Spleen (tissue), 11 donors: ENCODE results near the gene PAX7. TPM values are rescaled to one million over a fixed set of nuclear protein-coding genes. Genes with fewer than 3 reads are reported as not detected.

Source experiments
- DNase-seq: peaks from one replicate; pipeline ENCODE4 v3.0.0-alpha.2; 2020
- H3K27ac ChIP-seq, 8 donors: fragments of 200-600 bp; sonication (generic) in 7 of 8; 1 replicate in 4 of 8; 2 replicates in 4 of 8; pipeline versions ENCODE4 v1.5.0 to v1.8.0; 2016 to 2021; ENCODE audit warnings: inconsistent platforms in 4 of 8, mild to moderate bottlenecking in 4 of 8, moderate library complexity in 1 of 8
- H3K27me3 ChIP-seq, 7 donors: fragments of 200-600 bp; sonication (generic) in 6 of 7; replicated peaks in 1 of 7; 1 replicate in 4 of 7; 2 replicates in 3 of 7; pipeline versions ENCODE4 v1.5.0 to v1.8.0; 2016 to 2021; ENCODE audit warnings: inconsistent platforms in 3 of 7, mild to moderate bottlenecking in 1 of 7
- H3K36me3 ChIP-seq, 6 donors: fragments of 200-600 bp; sonication (generic) in 5 of 6; 1 replicate in 4 of 6; 2 replicates in 2 of 6; pipeline versions ENCODE4 v1.5.0 to v1.8.0; 2016 to 2021; ENCODE audit warnings: inconsistent platforms in 2 of 6
- H3K4me1 ChIP-seq, 6 donors: fragments of 200-600 bp; sonication (generic) in 5 of 6; 1 replicate in 3 of 6; 2 replicates in 3 of 6; pipeline versions ENCODE4 v1.5.0 to v1.8.0; 2016 to 2021; ENCODE audit warnings: inconsistent platforms in 3 of 6
- H3K4me3 ChIP-seq, 8 donors: fragments of 200-600 bp; sonication (generic) in 7 of 8; 1 replicate in 4 of 8; 2 replicates in 4 of 8; pipeline versions ENCODE4 v1.5.0 to v1.8.0; 2016 to 2021; ENCODE audit warnings: inconsistent platforms in 4 of 8, mild to moderate bottlenecking in 4 of 8, moderate library complexity in 2 of 8
- H3K9me3 ChIP-seq, 8 donors: fragments of 200-600 bp; sonication (generic) in 7 of 8; 1 replicate in 4 of 8; 2 replicates in 4 of 8; pipeline versions ENCODE4 v1.5.0 to v1.8.0; 2016 to 2021; ENCODE audit warnings: inconsistent platforms in 4 of 8
- CTCF ChIP-seq, 11 experiments: fragments of 200-600 bp in 7 of 11; fragments of 450-650 bp in 4 of 11; sonication (generic) in 4 of 11; IDR thresholded peaks in 8 of 11; conservative IDR thresholded peaks in 3 of 11; 1 replicate in 7 of 11; 2 replicates in 4 of 11; pipeline versions ENCODE4 v1.4.0 to v1.8.0; 2016 to 2021; ENCODE audit warnings: antibody characterized with exemption in 11 of 11, inconsistent platforms in 4 of 11, mild to moderate bottlenecking in 1 of 11
- POLR2A ChIP-seq, 3 donors: fragments of 450-650 bp; IDR thresholded peaks; one replicate each; pipeline ENCODE4 v1.5.1; 2017; ENCODE audit warnings: antibody characterized with exemption in 3 of 3, mild to moderate bottlenecking in 1 of 3
- POLR2AphosphoS5 ChIP-seq, 3 donors: sonication (generic); formaldehyde crosslinking; IDR thresholded peaks; one replicate each; pipeline ENCODE4 v1.5.1; 2017; ENCODE audit warnings: antibody characterized with exemption in 3 of 3
- WGBS, 5 donors: extraction: QIAGEN DNeasy Blood & Tissue Kit in 3 of 5; methylation state at CpG; one replicate each; pipeline versions ENCODE4 v1.1.5 to v1.1.7; 2013 to 2018; 5-methylcytosine and 5-hydroxymethylcytosine counted together
- intact Hi-C: fragments of 100-400 bp; cut with DNase I; formaldehyde crosslinking; loops from one replicate; pipeline ENCODE4 v1.15.0; 2023; ENCODE audit warnings: low total_unique reads
- polyA plus RNA-seq, 3 donors: library from polyadenylated mRNA; stranded (reverse); fragments of 200-250 nt; gene quantifications; one replicate each; pipeline ENCODE4 v1.2.1, GENCODE V29; 2013
- total RNA-seq, 7 donors: library from RNA; depleted of rRNA in 3 of 7; stranded (reverse); fragments of >200 nt in 3 of 7; fragmentation: NEBNext Ultra II Directional in 4 of 7; extraction: Animal tissue kit (Norgen Biotek cat#: 25700) in 4 of 7; gene quantifications; one replicate each; pipeline versions ENCODE4 v1.1.0 to v1.2.1, GENCODE V29; 2016 to 2021
- donor health status: healthy with polysubstance abuse.
- donor health status: DM: no; HTN: no; CAD: no; lungs with moderate emphysema.
- donor health status: DM: no; HTN: no; CAD: no.
- donor health status: Bipolar disorder and iron deficiency.
- donor health status: healthy.
- donor health status: DM: no; HTN: no; CAD: no.
- donor health status: DM: yes; HTN: yes; CAD: no.

PAX7 gene
- total and polyA plus RNA-seq, 10 donors: not detected

- Histone ChIP-seq H3K4me1 (no peaks in the 10 kb centered on the region), H3K36me3 (no peaks in the 10 kb centered on the region), H3K27me3 (peaks cover 0 to 68% (median 4%) of the 10 kb centered on the region in 7 donors), H3K9me3 (no peaks in the 10 kb centered on the region), H3K4me3 (no peak overlapping the region), H3K27ac (no peak overlapping the region)
- TF ChIP-seq POLR2A (IDR thresholded peaks at IDR 0.05) (no peak), POLR2AphosphoS5 (IDR thresholded peaks at IDR 0.05) (no peak), CTCF (IDR thresholded peaks at IDR 0.05 in 8 of 11, conservative IDR thresholded peaks at IDR 0.05 in 3 of 11) (no peak)
- intact Hi-C loops: no loop called here
- 40 to 62% (median 48%) methylated on average over 3 of the region's 3 CpGs for WGBS, 5 donors
- DNase-seq: no peak
Measured at GRCh38 chr1:18776777-18777176, 146.1 kb downstream of the PAX7 start.

DNA sequence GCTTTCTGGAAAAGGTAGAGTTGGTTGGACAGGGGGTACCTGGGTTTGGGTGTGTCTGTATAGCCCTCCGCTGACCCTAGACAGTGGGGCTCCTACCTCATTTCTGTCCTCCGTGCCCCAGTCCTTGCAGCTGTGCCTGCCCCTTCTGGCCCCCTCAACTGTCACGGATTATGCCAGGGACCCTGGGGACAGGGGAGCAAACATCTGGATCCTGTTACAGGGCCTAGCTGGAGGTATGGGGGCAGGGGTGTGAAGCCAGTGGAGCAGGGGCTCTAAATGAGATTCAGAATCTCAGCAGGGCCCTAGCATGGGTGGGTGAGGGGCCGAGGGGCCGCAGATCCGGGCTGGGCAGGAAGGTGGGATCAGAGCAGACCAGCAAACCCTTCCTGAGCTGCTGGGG lies 147.8 kb downstream of the PAX7 start:
- H3K27ac ChIP-seq: no peak overlapping the region
- no peak overlapping the region for H3K4me3 ChIP-seq
- no peaks in the 10 kb centered on the region for H3K36me3 ChIP-seq
- no peaks in the 10 kb centered on the region for H3K9me3 ChIP-seq
- WGBS, 5 donors: 34 to 44% (median 35%) methylated on average over 6 of the region's 6 CpGs
- no peaks in the 10 kb centered on the region for H3K4me1 ChIP-seq
- TF ChIP-seq POLR2A (IDR thresholded peaks at IDR 0.05) (no peak), CTCF (IDR thresholded peaks at IDR 0.05 in 8 of 11, conservative IDR thresholded peaks at IDR 0.05 in 3 of 11) (no peak), POLR2AphosphoS5 (IDR thresholded peaks at IDR 0.05) (no peak)
- H3K27me3 ChIP-seq: peaks cover 0 to 70% (median 4%) of the 10 kb centered on the region in 7 donors
- no peak for DNase-seq
- intact Hi-C loops: no loop called here

GRCh38 chr1:18781031-18781430 lies 150.4 kb downstream of the PAX7 start:
- intact Hi-C loops: no loop called here
- DNase-seq: no peak
- H3K27me3 ChIP-seq: peaks cover 0 to 62% (median 0%) of the 10 kb centered on the region in 7 donors
- no peaks in the 10 kb centered on the region for H3K4me1 ChIP-seq
- no peaks in the 10 kb centered on the region for H3K36me3 ChIP-seq
- H3K9me3 ChIP-seq: no peaks in the 10 kb centered on the region
- H3K27ac ChIP-seq: no peak overlapping the region
- H3K4me3 ChIP-seq: no peak overlapping the region
- no peak for TF ChIP-seq POLR2AphosphoS5 (IDR thresholded peaks at IDR 0.05)
- no peak for TF ChIP-seq CTCF (IDR thresholded peaks at IDR 0.05 in 8 of 11, conservative IDR thresholded peaks at IDR 0.05 in 3 of 11)
- TF ChIP-seq POLR2A (IDR thresholded peaks at IDR 0.05): no peak

DNA sequence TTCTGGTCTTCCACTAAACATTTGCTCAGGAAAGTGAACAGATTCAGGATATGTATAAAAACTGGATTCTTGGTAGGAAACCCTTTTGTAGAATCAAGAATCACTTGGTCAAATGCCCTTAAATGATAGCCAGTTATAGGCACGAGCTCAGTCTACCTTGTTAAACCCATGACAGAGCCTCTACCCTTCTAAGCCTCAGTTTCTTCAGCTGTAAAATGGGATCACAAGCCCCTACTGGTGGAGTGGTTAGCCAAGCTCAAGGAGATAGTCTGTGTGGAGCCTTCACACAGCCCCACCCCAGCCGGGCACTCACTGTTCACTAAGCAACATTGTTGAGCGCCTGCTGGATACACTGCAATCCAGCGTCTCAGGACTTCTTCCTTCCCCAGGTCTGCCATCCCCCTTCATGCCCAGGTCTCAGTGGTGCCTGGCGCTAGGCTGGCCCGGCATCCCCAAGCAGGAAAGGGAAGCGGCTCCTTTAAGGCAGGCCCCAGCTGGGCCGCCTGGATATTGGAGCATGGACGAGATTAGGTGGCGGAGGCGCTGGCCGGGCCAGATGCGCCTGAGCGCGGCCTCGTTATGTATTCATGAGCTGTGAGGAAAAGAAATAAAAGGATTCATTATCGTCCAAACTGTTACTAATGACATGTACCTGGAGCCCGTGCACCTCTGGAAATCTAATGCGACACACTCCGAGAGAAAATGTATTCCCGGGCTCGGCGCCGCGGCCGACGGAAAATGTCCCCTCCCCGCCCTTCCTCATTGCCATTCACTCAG lies 153.2 kb downstream of the PAX7 start:
- H3K4me1 ChIP-seq: no peaks in the 10 kb centered on the region
- H3K36me3 ChIP-seq: no peaks in the 10 kb centered on the region
- peaks cover 0 to 39% (median 0%) of the 10 kb centered on the region in 7 donors for H3K27me3 ChIP-seq
- no peak overlapping the region for H3K27ac ChIP-seq
- no peak for DNase-seq
- TF ChIP-seq POLR2AphosphoS5 (IDR thresholded peaks at IDR 0.05) (no peak), POLR2A (IDR thresholded peaks at IDR 0.05) (no peak), CTCF (IDR thresholded peaks at IDR 0.05 in 8 of 11, conservative IDR thresholded peaks at IDR 0.05 in 3 of 11) (no peak)
- no peaks in the 10 kb centered on the region for H3K9me3 ChIP-seq
- no peak overlapping the region for H3K4me3 ChIP-seq
- intact Hi-C loops: no loop called here
- 34 to 87% (median 85%) methylated on average over 28 of the region's 28 CpGs for WGBS, 5 donors
